Stimulated activated CD4-positive, alpha-beta T cell treated with anti-CD3 and anti-CD28 coated beads, TNF-alpha, amount 100 ng/mL, for 24 hours (primary cell): ENCODE measurements around the gene DSG2.
"Not testable (repeated sequence)": the region's sequence is repeated elsewhere in the genome, so short reads cannot be mapped to it uniquely, and the experiment has no call there.

Experiments used
- DNase-seq, 3 experiments: peaks; one replicate each; pipeline ENCODE4 v3.0.0-alpha.2; 2020; ENCODE audit warnings: low read depth in 3 of 3

The DSG2 gene

GRCh38 chr18:31500051-31500688, 2.2 kb downstream of the DSG2 start:
- no peak for DNase-seq

GRCh38 chr18:31503011-31503410, 5.0 kb downstream of the DSG2 start:
- no peak for DNase-seq

GRCh38 chr18:31504455-31505147, 6.6 kb downstream of the DSG2 start:
- DNase-seq, result no peak

GRCh38 chr18:31505156-31505555, 7.2 kb downstream of the DSG2 start:
- DNase-seq, result no peak

- DNase-seq, result no peak
Measured at GRCh38 chr18:31506024-31506742, 8.2 kb downstream of the DSG2 start.

- DNase-seq, result not testable (repeated sequence)
Measured at GRCh38 chr18:31507124-31507523, 9.1 kb downstream of the DSG2 start.

GRCh38 chr18:31508781-31509180, 10.8 kb downstream of the DSG2 start:
- DNase-seq, result no peak

GRCh38 chr18:31509571-31509970, 11.6 kb downstream of the DSG2 start:
- DNase-seq, result no peak

- DNase-seq, result no peak
Measured at GRCh38 chr18:31510319-31510718, 12.3 kb downstream of the DSG2 start.

GRCh38 chr18:31511098-31511497, 13.1 kb downstream of the DSG2 start:
- no peak for DNase-seq

- DNase-seq, result no peak
Measured at GRCh38 chr18:31512203-31512764, 14.3 kb downstream of the DSG2 start.

GRCh38 chr18:31513189-31513935, 15.4 kb downstream of the DSG2 start:
- DNase-seq, result no peak

- no peak for DNase-seq
Measured at GRCh38 chr18:31516437-31516836, 18.5 kb downstream of the DSG2 start.

- no peak for DNase-seq
Measured at GRCh38 chr18:31526374-31526773, 28.4 kb downstream of the DSG2 start.

GRCh38 chr18:31533236-31533635, 35.3 kb downstream of the DSG2 start:
- DNase-seq, result no peak

GRCh38 chr18:31538837-31539236, 40.9 kb downstream of the DSG2 start:
- no peak for DNase-seq

- DNase-seq, result no peak
Measured at GRCh38 chr18:31546476-31546875, 48.5 kb downstream of the DSG2 start.

GRCh38 chr18:31548853-31549252, 50.9 kb downstream of the DSG2 start:
- DNase-seq, result no peak

- DNase-seq, result no peak
Measured at GRCh38 chr18:31549416-31549815, 51.4 kb downstream of the DSG2 start.

GRCh38 chr18:31551883-31552282, 53.9 kb downstream of the DSG2 start:
- no peak for DNase-seq

- DNase-seq, result no peak
Measured at GRCh38 chr18:31553800-31554199, 55.8 kb downstream of the DSG2 start.

GRCh38 chr18:31554776-31555175, 56.8 kb downstream of the DSG2 start:
- no peak for DNase-seq
